Measurements from ENCODE around the gene DOCK10.
A peak's percentile ranks its signal among the peaks of the same experiment; 100 is the strongest.

DOCK10 gene

DNA sequence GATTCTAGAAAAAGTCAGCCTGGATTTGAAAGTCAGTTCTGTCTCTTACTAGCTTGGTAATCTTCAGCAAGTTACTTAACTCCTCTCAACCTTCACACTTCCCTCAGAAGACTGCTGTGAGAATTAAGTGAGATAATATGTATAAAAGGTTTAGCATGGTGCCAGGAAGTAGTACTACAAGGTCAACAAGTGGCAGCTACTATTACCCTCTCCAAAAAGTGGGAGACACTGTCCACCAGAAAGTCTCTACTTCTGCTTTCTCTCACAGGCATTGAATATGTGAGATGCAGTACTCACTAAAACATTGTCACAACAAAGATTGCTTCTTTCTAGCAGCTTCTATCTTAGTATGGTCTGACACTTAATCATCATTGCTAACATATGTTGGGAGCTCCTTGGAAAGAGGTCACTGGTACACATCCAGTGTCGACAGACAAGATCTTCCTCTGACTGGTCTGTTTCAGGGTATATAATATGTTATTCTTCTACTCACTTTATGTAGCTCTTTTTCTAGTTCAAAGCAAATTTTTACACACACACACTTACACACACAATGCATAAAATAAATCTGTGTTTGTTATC lies 47.9 kb downstream of the DOCK10 start:
- no peaks in the 10 kb centered on the region for H3K9me3 ChIP-seq (ENCODE audit: control insufficient read depth, low read length)
- H3K9ac ChIP-seq (ENCODE audit: low read length): no peak overlapping the region
- no peak for DNase-seq (ENCODE audit: low read depth)
- H3K4me1 ChIP-seq (ENCODE audit: control insufficient read depth, insufficient read depth, low read length): peaks cover 20% of the 10 kb centered on the region
- H3K36me3 ChIP-seq (ENCODE audit: control insufficient read depth, insufficient read depth, low read length, severe bottlenecking): no peaks in the 10 kb centered on the region
- H3K4me3 ChIP-seq (ENCODE audit: low read length): no peak overlapping the region
- H3K27me3 ChIP-seq (replicated peaks; ENCODE audit: control insufficient read depth, insufficient read depth, low read length): no peaks in the 10 kb centered on the region

DNA sequence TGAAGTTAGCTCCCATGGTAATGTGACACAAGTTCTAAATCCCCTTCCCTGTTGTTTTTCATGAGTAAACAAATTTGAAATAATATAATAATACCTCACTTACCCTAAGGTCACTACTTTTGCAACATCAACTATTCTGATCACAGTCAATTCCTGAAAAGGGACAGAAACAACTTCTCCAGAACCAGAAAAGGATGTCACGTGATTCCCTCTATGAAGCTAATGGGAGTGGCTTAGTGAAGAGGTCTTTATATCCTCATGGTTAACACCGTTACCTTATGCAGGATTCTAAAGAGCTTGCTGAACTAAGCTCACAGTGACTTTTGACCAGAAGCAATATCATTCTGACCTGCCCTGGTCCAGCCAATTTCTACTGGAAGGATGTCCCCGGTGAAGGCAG lies 51.6 kb downstream of the DOCK10 start:
- Histone ChIP-seq H3K27me3 (replicated peaks; ENCODE audit: control insufficient read depth, insufficient read depth, low read length) (no peaks in the 10 kb centered on the region), H3K4me1 (ENCODE audit: control insufficient read depth, insufficient read depth, low read length) (peaks cover 10% of the 10 kb centered on the region), H3K4me3 (ENCODE audit: low read length) (no peak overlapping the region), H3K9me3 (ENCODE audit: control insufficient read depth, low read length) (no peaks in the 10 kb centered on the region), H3K36me3 (ENCODE audit: control insufficient read depth, insufficient read depth, low read length, severe bottlenecking) (no peaks in the 10 kb centered on the region), H3K9ac (ENCODE audit: low read length) (no peak overlapping the region)
- DNase-seq (ENCODE audit: low read depth): no peak

DNA sequence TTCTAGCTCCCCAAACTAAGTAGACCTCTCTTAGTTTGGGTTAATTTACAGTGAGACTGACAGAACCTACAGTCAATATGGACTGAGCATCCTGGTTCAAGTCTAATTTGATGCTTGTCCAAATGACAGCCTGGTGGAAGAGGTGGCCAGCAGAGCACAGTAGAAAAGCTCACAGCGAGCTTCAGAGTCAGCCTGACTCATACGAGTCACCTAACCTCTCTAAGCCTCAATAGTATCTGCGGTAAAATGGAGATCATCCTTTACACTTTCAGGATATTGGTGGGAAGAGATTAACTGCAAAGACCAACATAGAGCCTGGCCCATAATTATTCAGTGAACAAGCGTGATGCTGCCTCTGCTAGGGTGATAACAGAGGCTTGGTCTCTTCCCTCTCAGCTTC lies 54.5 kb downstream of the DOCK10 start:
- Histone ChIP-seq H3K4me3 (ENCODE audit: low read length) (no peak overlapping the region), H3K27me3 (replicated peaks; ENCODE audit: control insufficient read depth, insufficient read depth, low read length) (no peaks in the 10 kb centered on the region), H3K9me3 (ENCODE audit: control insufficient read depth, low read length) (no peaks in the 10 kb centered on the region), H3K4me1 (ENCODE audit: control insufficient read depth, insufficient read depth, low read length) (peaks cover 23% of the 10 kb centered on the region), H3K9ac (ENCODE audit: low read length) (no peak overlapping the region), H3K36me3 (ENCODE audit: control insufficient read depth, insufficient read depth, low read length, severe bottlenecking) (no peaks in the 10 kb centered on the region)
- no peak for DNase-seq (ENCODE audit: low read depth)

- no peak for DNase-seq (ENCODE audit: low read depth)
- H3K36me3 ChIP-seq (ENCODE audit: control insufficient read depth, insufficient read depth, low read length, severe bottlenecking): no peaks in the 10 kb centered on the region
Measured at GRCh38 chr2:224986477-224986876, 55.8 kb downstream of the DOCK10 start.

DNA sequence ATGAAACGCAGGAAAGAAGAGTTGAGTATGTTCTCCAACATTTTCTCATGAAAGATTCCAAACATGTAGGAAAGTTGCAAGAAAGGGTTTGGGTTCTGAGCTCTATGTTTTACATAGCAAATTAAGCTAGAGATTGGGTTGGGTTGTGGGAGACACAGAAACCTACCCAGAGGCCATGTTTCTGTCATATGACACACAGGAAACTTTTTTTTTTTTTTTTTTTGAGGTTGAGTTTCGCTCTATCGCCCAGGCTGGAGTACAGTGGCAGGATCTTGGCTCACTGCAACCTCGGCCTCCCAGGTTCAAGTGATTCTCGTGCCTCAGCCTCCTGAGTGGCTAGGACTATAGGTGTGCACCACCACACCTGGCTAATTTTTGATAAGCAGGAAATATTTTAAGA lies 57.6 kb downstream of the DOCK10 start:
- no peak for DNase-seq (ENCODE audit: low read depth)
- Histone ChIP-seq H3K9me3 (ENCODE audit: control insufficient read depth, low read length) (no peaks in the 10 kb centered on the region), H3K9ac (ENCODE audit: low read length) (peak overlapping the region; percentile 83), H3K4me3 (ENCODE audit: low read length) (peak overlapping the region; percentile 78), H3K27me3 (replicated peaks; ENCODE audit: control insufficient read depth, insufficient read depth, low read length) (no peaks in the 10 kb centered on the region), H3K4me1 (ENCODE audit: control insufficient read depth, insufficient read depth, low read length) (peaks cover 24% of the 10 kb centered on the region), H3K36me3 (ENCODE audit: control insufficient read depth, insufficient read depth, low read length, severe bottlenecking) (no peaks in the 10 kb centered on the region)

More at GRCh38 chr2:224986477-224986876, 55.8 kb downstream of the DOCK10 start:
- no peak overlapping the region for H3K4me3 ChIP-seq (ENCODE audit: low read length)
- no peaks in the 10 kb centered on the region for H3K9me3 ChIP-seq (ENCODE audit: control insufficient read depth, low read length)
- no peak overlapping the region for H3K9ac ChIP-seq (ENCODE audit: low read length)
- H3K4me1 ChIP-seq (ENCODE audit: control insufficient read depth, insufficient read depth, low read length): peaks cover 25% of the 10 kb centered on the region
- H3K27me3 ChIP-seq (replicated peaks; ENCODE audit: control insufficient read depth, insufficient read depth, low read length): no peaks in the 10 kb centered on the region

GRCh38 chr2:224983712-224984554 lies 58.3 kb downstream of the DOCK10 start:
- peak; percentile 61 for DNase-seq (ENCODE audit: low read depth)
- H3K4me3 ChIP-seq (ENCODE audit: low read length): peak overlapping the region; percentile 78
- H3K36me3 ChIP-seq (ENCODE audit: control insufficient read depth, insufficient read depth, low read length, severe bottlenecking): no peaks in the 10 kb centered on the region
- no peaks in the 10 kb centered on the region for H3K9me3 ChIP-seq (ENCODE audit: control insufficient read depth, low read length)
- H3K4me1 ChIP-seq (ENCODE audit: control insufficient read depth, insufficient read depth, low read length): peaks cover 24% of the 10 kb centered on the region
- peak overlapping the region; percentile 83 for H3K9ac ChIP-seq (ENCODE audit: low read length)
- no peaks in the 10 kb centered on the region for H3K27me3 ChIP-seq (replicated peaks; ENCODE audit: control insufficient read depth, insufficient read depth, low read length)

GRCh38 chr2:224982910-224983711 lies 59.2 kb downstream of the DOCK10 start:
- Histone ChIP-seq H3K9me3 (ENCODE audit: control insufficient read depth, low read length) (no peaks in the 10 kb centered on the region), H3K4me3 (ENCODE audit: low read length) (peak overlapping the region; percentile 78), H3K36me3 (ENCODE audit: control insufficient read depth, insufficient read depth, low read length, severe bottlenecking) (no peaks in the 10 kb centered on the region), H3K9ac (ENCODE audit: low read length) (peak overlapping the region; percentile 83), H3K27me3 (replicated peaks; ENCODE audit: control insufficient read depth, insufficient read depth, low read length) (no peaks in the 10 kb centered on the region), H3K4me1 (ENCODE audit: control insufficient read depth, insufficient read depth, low read length) (peaks cover 24% of the 10 kb centered on the region)
- DNase-seq (ENCODE audit: low read depth): peak; percentile 82

DNA sequence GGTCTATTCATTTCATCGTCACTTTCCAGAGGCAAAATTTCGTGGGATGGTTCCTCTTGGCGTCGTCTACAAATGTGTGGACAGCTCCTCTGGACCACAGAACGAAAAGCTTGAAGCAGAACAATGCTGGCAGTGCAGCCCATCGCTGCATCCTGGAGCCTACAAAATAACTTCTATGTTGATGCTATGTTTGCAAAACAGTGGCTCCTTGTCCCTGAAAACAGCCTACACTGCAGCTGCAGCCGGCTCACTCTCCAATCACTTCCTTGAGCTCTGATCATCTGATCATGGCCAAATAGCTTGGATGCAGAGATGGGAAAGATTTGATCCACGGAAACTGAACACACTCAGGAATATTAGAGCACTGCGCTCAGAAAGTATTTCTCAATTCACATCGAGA lies 60.0 kb downstream of the DOCK10 start:
- Histone ChIP-seq H3K4me1 (ENCODE audit: control insufficient read depth, insufficient read depth, low read length) (peaks cover 24% of the 10 kb centered on the region), H3K36me3 (ENCODE audit: control insufficient read depth, insufficient read depth, low read length, severe bottlenecking) (no peaks in the 10 kb centered on the region), H3K4me3 (ENCODE audit: low read length) (peak overlapping the region; percentile 78), H3K9ac (ENCODE audit: low read length) (peak overlapping the region; percentile 83), H3K9me3 (ENCODE audit: control insufficient read depth, low read length) (no peaks in the 10 kb centered on the region), H3K27me3 (replicated peaks; ENCODE audit: control insufficient read depth, insufficient read depth, low read length) (no peaks in the 10 kb centered on the region)
- DNase-seq (ENCODE audit: low read depth): peak; percentile 74

DNA sequence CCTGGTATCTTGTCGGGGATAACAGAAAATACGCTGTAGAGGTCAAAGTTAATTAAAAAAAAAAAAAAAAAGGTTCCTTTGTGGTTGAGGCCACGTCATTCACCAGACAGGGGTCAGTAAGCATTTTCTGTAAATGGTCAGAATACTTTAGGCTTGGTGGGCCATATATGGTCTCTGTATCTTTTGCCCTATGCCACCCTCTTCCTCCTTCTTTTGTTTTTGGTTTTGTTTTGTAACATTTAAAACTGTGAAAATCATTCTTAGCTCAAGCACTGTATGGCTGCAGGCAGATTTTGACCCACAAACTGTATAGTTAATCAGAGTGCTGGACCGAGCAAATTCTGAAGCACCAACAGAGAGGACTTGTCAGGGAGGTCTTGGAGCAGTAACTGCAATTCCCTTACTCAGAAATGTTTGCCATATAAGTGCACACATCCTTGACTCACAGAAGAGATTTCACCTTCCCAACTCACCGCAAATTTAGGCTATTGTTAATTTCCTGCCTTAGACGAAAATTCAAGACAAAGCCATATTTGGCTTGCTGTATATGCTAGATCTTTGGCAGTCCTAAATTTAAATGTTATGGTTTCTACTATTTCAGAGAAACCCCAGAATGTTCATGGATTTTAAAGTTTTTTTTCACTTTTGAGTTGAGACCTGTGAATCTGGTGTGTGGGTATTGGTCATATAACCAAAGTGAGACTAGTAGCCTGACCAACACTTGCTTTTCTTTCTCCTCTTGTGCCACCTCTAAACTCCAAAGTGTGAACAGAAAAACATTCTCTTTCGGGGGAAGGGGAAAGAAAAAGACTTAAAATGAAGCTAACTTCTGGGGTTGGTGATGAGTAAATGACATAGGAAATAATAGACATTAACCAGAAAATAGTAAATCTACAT lies 65.4 kb downstream of the DOCK10 start:
- H3K4me1 ChIP-seq (ENCODE audit: control insufficient read depth, insufficient read depth, low read length): no peaks in the 10 kb centered on the region
- H3K27me3 ChIP-seq (replicated peaks; ENCODE audit: control insufficient read depth, insufficient read depth, low read length): no peaks in the 10 kb centered on the region
- H3K9me3 ChIP-seq (ENCODE audit: control insufficient read depth, low read length): no peaks in the 10 kb centered on the region
- H3K36me3 ChIP-seq (ENCODE audit: control insufficient read depth, insufficient read depth, low read length, severe bottlenecking): no peaks in the 10 kb centered on the region
- no peak overlapping the region for H3K4me3 ChIP-seq (ENCODE audit: low read length)
- no peak overlapping the region for H3K9ac ChIP-seq (ENCODE audit: low read length)
- DNase-seq (ENCODE audit: low read depth): no peak

DNA sequence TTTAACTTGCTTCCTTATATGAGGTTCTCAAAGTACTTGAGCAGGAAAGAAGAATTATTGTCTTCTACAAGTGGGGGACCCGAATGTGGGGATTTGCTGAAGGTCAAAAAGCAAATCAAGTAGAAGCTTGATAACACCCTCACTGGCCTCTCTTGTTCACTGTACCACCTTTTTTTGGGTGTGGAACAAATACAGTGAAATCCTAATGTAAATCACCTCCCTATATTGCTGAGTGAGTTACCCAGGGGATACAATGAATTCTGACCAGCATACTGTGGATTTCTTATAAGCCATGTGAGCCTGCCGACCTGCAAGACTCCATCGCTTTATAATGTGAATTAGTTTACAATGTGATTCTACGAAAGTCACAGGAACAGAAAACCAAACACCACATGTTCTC lies 66.5 kb downstream of the DOCK10 start:
- no peaks in the 10 kb centered on the region for H3K36me3 ChIP-seq (ENCODE audit: control insufficient read depth, insufficient read depth, low read length, severe bottlenecking)
- no peak overlapping the region for H3K4me3 ChIP-seq (ENCODE audit: low read length)
- H3K9me3 ChIP-seq (ENCODE audit: control insufficient read depth, low read length): no peaks in the 10 kb centered on the region
- no peak for DNase-seq (ENCODE audit: low read depth)
- no peak overlapping the region for H3K9ac ChIP-seq (ENCODE audit: low read length)
- H3K27me3 ChIP-seq (replicated peaks; ENCODE audit: control insufficient read depth, insufficient read depth, low read length): no peaks in the 10 kb centered on the region
- no peaks in the 10 kb centered on the region for H3K4me1 ChIP-seq (ENCODE audit: control insufficient read depth, insufficient read depth, low read length)

All from adipocyte (in vitro differentiated cells).